GM12892 (cell line): ENCODE data around the gene CACNA2D3.

Experiments used
- POLR2A ChIP-seq: IDR thresholded peaks from 2 replicates; pipeline ENCODE4 v1.6.1; 2011; ENCODE audit warnings: low read depth, low read length, control low read depth
- POLR2AphosphoS5 ChIP-seq: IDR thresholded peaks from 2 replicates; pipeline ENCODE4 v1.6.1; 2011; ENCODE audit warnings: low read depth, low read length, control low read depth

DNA sequence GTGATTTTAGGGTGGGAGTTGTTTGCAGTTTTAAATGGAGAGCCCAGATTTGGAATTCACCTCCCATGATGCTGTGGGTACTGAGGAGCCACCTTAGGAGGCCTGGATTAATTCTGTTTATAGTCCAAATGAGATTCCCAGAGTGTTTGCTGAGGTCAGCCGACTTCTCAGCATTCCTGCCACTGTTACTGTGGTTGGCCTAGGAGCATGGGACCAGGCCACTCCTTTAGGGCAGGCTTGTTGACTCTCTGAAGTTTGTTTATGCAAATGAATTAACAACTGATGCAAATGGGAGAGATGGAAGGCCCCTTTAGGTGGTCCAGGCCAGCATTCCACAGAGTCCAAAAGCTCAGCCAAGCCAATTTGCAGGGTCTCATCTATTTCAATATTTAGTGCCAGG lies 46.1 kb downstream of the CACNA2D3 start:
- TF ChIP-seq POLR2AphosphoS5 (no peak), POLR2A (no peak)
